PFSK-1 (cell line): ENCODE data around the gene PTPRJ.

ENCODE experiments used
- POLR2AphosphoS5 ChIP-seq: IDR thresholded peaks from 2 replicates; pipeline ENCODE4 v1.6.1; 2012; ENCODE audit warnings: low read depth, mild to moderate bottlenecking, control low read depth, low read length, moderate library complexity
- REST ChIP-seq, 2 experiments: IDR thresholded peaks; 2 replicates each; pipeline versions ENCODE4 v1.6.1 to v1.8.0; 2011 to 2012; ENCODE audit warnings: low read depth in 2 of 2, low read length in 2 of 2, control low read depth in 1 of 2, inconsistent platforms in 1 of 2, mild to moderate bottlenecking in 1 of 2, moderate library complexity in 1 of 2; ENCODE audit not compliant: insufficient read depth in 1 of 2
- SIN3A ChIP-seq: IDR thresholded peaks from 2 replicates; pipeline ENCODE4 v1.6.1; 2012; ENCODE audit warnings: mild to moderate bottlenecking, low read length, moderate library complexity, borderline replicate concordance; ENCODE audit not compliant: insufficient read depth
- TAF1 ChIP-seq: IDR thresholded peaks from 2 replicates; pipeline ENCODE4 v1.6.1; 2012; ENCODE audit warnings: low read length, control low read depth, borderline replicate concordance; ENCODE audit not compliant: insufficient read depth

GRCh38 chr11:48047616-48048015 lies 67.3 kb downstream of the PTPRJ start:
- no peak for TF ChIP-seq TAF1
- no peak for TF ChIP-seq POLR2AphosphoS5
- TF ChIP-seq REST (IDR thresholded peaks at IDR 0.05; ENCODE audit: insufficient read depth in 1 of 2, low read depth in 2 of 2, low read length in 2 of 2), result no peak
- no peak for TF ChIP-seq SIN3A
